ENCODE results near the gene DPP9.

Gene DPP9

DNA sequence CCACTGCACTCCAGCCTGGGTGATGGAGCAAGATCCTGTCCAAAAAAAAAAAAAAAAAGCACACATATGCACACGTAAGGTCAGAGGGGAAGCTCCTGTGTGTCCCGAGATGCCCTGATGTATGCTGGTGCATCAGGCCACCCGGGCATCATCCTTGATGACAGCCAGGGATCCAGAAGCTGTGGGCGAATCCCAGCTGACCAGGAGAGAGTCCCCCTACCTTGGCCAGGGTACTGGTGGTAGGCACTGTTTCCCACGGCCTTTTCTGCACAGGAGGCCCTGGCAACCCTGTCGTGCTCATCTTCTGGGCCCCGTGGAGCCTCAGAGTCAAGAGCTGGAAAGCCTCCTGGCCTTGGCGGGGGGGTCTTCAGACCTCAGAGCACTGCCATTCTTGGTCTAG is 67.5 kb downstream of the DPP9 start:
- no peak for DNase-seq (ENCODE audit: low read depth)

DNA sequence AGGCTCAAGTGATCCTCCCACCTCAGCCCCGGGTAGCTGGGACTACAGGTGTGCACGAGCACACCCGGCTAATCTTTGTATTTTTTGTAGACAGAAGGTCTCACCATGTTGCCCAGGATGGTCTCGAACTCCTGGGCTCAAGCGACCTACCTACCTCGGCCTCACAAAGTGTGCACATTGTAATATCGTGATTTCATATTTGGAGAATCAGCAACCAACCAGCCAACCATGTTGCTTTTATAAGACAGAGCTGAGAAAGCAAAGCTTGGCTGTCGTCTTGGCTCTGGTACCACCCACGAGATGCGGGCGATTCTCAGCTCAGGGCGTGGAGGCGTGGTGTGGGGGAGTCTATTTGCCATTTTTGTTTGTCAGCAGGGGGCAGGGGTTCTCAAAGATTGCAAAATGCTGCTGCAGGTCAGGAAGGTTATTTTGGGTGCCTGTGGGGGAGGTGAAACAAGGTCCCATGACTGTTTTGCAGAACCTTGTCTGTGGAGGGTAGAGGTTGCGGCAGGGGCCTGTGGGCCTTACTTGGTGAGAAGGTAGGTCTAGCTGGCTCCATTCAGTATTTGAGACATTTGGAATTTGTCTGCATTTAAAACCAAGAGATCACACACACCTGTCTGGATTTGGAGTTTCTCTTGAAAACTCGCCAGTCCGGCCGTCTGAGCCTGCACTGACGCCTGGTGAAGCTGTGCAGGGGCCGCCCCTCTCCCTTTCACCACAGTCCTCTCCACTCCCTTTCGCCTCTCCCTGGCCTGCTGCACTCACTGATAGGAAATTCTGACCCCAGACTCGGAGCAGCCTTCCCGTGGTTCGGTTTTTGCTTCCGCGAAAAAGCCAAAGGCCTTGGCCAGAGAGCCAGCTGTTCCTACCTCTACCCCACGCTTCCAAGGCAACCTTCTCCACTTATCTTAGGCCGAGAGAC is 68.9 kb downstream of the DPP9 start:
- no peak for DNase-seq (ENCODE audit: low read depth)

DNA sequence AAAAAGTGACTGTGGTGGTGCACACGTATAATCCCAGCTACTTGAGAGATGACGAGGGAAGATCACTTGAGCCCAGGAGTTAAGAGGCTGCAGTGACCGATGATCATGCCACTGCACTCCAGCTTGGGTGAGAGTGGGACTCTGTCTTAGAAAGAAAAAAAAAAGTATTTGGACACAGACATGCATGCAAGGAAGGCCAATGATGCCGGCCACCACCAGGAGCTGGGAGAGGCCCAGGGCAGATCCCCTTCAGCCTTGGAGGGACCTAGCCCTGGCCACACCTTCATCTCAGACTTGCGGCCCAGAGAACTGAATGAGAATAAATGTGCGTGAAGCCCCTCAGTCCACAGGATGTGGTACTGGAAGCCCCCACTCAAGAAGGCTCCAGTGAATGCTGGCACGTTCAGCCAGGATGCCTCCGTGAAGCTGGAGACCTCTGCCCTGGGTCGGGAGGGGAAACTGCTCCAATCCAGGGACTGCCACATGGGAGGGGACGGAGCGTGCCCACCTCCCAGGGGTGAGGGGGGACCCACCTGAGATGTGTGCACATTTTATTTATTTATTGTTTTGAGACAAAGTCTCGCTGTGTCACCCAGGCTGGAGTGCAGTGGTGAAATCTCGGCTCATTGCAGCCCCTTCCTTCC is 69.7 kb downstream of the DPP9 start:
- DNase-seq (ENCODE audit: low read depth): no peak

DNA sequence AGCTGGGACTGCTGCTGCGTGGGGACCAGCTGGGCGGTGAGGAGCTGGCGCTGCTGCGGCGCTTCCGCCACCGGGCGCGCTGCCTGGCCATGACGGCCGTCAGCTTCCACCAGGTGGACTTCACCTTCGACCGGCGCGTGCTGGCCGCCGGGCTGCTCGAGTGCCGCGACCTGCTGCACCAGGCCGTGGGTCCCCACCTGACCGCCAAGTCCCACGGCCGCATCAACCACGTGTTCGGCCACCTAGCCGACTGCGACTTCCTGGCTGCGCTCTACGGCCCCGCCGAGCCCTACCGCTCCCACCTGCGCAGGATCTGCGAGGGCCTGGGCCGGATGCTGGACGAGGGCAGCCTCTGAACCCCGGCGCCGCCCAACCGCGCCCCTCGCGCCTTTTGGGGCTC is 71.6 kb downstream of the DPP9 start:
- DNase-seq (ENCODE audit: low read depth): no peak

DNA sequence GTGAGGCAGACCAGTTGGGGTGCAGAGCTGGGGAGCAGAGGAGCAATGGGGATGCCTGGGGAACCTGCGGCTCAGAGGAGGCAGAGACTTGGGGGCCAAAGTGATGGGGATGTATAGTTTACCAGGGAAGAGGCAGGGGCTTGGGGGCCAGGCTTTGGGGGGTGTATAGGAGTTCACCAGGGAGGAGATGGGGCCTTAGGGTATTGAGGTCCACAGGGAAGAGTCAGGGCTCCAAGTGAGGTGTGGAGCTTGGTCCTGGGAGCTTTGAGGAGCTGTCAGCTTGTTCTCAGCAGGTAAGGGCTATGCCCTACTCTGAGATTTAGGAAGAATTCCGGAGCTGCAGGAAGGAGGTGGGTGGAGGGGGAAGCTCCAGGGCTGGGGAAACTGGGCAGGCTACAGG is 73.5 kb downstream of the DPP9 start:
- DNase-seq (ENCODE audit: low read depth): no peak

DNA sequence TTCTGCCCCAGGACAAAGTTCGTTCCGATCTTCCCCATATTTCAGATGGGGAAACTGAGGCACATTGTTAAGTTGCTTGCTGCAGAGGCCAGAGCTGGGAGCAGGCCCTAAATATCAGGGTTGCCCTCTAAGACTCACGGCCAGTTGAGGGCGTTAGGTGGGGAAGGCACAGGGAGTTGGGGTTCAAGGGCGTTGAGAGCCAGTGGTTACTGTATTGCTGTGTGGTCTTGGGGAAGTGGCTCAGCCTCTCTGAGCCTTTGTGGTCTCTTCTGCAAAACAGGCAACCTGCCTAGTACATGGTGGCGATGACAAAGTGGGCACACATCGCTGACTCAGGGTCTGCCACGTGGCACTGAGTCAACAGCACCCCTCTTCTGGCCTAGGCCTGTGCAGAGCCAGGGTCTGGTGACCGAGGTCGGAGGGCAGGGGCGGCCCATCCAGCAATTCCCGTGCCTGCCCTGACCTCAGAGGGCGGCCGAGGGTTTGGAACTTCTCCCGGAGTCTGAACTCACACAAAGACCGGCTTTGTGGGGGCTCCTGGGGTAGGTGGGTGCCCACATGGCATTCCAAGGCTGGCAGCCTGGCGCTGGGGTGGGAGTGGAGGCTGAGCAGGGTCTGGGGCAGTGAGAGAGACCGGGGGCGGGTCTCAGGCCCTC is 74.1 kb downstream of the DPP9 start:
- DNase-seq (ENCODE audit: low read depth): no peak

DNA sequence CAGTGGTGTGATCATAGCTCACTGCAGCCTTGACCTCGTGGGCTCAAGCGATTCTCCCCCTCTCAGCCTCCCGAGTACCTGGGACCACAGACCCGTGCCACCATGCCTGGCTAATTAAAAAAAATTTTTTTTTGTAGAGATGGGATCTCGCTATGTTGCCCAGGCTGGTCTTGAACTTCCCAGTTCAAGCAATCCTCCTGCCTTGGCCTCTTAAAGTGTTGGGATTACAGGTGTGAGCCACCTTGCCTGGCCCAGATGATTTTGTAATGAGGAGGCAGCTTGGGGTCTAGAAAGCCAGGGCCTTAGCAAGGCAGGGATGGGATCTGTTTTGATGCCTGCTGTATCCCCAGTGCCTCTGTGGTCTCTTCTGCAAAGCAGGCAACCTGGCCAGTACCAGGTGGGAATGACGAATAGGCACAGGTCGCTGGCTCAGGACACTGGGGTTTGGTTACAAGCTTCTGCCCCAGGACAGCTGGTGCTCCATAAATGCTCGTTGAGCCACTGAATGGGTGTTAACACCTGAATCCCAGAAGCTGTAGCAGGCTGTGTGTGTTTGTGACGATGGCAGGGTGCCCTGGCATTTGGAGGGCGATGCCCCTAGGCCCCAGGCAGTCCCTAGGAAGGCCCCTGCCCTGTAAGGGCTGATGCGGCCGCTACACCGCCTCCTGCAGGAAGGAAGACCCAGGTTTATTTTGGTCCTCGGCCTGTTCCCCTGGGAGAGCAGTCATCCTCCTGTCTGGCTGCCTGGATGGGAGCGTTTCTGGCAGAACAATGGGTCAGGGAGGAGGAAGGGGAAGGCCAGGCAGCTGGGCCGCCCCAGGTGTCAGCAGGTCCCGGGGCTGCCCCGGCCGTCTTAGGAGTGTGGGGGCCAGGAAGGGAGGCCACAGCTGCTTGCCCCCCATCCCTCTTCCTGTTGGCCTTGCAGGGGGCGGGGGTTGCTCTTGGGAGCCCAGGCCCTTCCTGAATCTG is 75.7 kb downstream of the DPP9 start:
- no peak for DNase-seq (ENCODE audit: low read depth)

DNA sequence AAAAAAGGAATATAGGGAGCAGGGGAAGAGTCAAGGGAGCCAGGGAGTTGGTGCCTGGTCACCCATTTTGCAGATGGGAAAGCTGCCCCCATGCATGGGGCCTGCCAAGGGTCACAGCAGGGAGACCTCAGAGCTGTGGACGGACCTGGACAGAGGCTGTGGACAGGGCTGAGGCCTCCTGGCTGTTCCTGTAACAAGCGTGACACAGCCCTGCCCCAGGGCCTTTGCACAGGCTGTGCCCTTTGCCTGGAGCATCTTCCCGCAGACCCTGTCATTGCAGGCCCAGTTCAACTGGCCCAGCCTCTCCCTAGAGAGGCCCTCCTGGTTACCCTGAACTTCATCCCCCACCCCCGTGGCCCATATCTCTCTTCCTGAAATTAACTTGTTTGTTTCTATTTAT is 77.9 kb downstream of the DPP9 start:
- no peak for DNase-seq (ENCODE audit: low read depth)

DNA sequence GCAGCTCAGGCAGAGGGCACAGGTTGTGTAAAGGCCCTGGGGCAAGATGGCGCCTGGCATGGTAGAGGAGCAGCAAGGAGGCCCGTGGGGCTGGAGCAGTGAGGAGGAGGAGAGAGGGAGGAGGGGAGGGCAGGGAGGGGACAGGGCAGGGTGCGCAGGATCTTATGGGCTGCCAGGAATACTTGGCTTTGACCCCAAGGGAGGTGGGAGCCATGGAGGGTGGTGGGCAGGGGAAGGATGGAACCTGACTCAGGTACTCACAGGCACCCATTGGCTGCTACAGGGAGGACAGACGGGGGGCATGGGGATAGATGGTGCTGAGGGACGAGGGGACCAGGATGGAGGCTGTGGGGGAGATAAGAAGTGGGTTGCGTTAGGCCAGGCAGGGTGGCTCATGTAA is 81.0 kb downstream of the DPP9 start:
- no peak for DNase-seq (ENCODE audit: low read depth)

DNA sequence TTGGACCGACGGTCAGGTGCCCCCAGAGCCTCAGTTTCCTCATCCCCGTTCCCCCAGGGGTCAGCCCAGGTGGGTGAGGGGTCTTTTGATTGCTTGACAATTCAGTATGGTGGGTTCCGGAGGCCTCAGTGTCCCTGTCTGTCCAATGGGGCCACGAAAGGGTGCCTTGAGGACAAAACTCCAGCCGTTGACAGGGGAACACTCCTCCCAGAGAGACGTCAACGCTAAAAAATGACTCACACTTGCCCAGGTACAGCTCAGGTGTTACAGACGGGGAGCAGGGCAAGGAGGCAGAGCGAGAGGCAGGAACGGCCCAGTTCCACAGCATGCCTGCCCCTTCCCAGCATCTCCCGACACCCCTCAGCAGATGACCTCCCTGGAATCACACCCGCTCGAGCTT is 82.5 kb downstream of the DPP9 start:
- DNase-seq (ENCODE audit: low read depth): no peak

DNA sequence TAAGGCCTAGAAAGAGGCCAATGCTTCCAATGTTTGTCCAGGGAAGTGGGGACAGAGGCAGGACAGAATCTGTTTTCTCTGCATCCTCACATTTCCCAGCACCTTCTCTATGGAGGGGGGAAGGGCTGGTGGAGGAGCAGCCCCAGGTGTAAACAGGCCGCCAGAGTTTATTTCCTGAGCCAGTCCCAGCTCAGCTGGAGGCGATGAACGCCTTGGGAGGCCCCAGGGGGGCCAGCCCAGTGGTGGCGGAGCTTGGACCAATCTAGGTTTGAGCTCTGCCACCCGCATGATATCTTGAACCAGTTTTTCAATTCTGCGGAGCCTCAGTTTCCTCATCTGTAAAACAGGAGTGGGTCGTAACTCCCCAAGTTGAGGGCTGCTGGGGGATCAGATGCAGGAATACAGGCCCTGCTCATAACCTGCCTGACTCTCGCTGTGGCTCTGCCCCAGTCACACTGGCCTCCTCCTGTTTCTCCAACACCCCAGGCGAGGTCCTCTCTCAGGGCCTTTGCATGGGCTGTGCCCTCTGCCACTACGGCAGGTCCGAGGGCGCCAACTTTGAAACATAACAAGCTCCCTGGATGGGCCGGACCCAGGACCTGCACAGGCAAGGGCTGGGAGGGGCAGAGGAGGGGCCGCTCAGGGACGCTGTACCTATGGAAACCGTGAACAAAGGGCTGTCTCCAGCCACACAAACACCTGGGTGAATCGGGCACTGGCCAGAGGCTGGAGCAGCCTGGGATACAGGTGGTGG is 83.2 kb downstream of the DPP9 start:
- no peak for DNase-seq (ENCODE audit: low read depth)

DNA sequence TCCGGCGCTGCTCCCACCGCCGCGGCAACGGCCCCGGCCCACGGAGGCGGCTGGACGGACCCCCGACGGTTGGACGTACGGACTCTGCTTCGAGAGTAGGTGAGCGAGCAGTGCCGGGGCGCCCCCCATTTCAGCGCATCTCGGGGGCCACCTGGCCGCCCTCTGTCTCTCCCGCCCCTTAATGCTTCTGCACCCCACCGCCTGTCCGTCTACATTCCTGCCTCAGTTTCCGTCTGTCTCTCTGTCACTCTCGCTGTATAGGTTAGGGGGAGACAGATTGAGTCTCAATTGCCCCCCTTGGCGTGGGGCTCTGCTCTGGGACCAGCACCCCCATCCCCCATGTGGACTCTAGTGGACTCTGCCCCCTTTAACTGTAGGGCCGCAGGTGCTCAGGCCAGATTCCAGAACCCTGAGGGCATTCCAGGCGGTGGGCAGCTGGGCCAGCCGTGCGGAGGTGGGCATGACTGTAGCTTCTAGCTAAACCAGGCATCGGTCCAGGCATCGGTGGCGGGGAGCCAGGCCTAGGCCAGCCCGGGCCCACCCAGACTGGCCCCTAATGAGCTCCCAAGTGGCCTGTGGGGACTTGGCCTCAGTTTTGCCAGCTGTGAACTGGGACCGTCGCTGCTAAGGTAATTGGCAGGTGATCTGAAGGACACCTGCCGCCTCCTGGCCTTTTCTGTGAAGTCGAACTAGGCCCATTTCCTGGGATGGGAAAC is 84.0 kb downstream of the DPP9 start:
- DNase-seq (ENCODE audit: low read depth): no peak

DNA sequence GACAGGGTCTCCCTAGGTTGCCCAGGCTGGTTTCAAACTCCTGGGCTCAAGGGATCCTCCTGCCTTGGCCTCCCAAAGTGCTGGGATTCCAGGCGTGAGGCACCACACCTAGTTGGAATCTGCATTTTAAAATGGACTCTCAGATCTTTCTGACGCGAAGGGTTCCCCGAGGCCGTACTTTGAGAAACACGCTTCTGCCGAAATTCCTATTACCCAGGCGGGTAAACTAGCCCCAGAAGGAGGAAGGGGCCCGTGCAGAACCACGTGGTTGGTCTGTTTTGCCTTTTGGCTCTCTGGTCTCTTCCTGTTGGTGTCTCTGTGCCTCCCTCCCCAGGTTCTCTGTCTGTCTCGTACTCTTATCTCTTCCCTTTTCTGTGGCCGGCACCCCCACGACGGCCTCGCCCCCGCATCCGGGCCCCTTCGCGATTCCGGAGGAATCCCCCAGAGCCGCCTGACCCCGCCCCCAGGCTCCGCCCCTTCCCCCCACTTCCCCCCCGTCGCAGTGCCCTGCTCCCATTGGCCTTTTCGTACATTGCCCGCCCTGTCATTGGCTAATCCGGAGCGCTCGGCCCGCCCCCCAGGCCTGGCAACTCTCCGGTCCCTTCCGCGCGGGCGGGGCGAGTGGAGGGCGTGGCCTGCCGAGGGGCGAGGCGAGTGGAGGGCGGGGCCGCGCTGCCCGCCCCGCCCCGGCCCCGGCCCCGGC is 84.7 kb downstream of the DPP9 start, which contains the start of gene TNFAIP8L1:
Gene TNFAIP8L1 (plus strand): TSS at position 689 of the 703 bp plus-strand sequence. CDS start 12,354 bp downstream, outside the sequence.
- DNase-seq (ENCODE audit: low read depth): peak; percentile 97

DNA sequence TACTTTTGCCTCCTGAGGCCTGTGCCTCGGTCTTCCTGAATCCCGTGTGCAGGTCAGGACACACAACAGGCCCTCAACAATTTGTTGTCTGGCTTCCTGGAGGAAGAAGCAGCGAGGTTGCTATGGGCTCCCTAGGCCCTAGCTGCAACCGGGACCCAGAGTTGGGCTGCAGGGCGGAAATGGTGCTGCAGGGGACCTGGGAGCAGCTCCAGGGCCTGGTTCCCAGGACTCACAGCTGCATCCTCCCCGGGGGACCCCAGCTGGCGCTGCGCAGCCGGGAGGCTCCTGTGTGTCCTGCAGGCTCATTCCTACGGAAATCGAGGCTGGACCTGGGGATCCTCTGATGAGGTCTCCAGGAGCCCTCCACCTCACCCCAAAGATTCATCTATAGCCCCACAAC is 85.3 kb downstream of the DPP9 start:
- no peak for DNase-seq (ENCODE audit: low read depth)

DNA sequence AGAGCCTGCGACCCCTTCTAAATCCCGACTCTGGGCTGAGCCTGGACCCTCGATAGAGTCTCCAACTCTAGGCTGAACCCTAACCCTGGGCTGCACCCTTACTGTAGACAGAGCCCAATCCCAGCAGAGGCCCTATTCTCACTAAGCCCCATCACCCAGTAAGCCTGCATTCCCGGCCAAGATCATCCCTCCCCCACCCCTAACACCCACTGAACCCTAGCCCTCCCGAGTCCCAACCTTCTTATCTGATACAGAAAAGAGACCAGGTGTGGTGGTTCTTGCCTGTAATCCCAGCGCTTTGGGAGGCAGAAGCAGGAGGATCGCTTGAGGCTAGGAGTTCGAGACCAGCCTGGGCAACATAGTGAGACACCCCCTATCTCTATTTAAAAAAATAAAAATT is 86.9 kb downstream of the DPP9 start:
- no peak for DNase-seq (ENCODE audit: low read depth)

DNA sequence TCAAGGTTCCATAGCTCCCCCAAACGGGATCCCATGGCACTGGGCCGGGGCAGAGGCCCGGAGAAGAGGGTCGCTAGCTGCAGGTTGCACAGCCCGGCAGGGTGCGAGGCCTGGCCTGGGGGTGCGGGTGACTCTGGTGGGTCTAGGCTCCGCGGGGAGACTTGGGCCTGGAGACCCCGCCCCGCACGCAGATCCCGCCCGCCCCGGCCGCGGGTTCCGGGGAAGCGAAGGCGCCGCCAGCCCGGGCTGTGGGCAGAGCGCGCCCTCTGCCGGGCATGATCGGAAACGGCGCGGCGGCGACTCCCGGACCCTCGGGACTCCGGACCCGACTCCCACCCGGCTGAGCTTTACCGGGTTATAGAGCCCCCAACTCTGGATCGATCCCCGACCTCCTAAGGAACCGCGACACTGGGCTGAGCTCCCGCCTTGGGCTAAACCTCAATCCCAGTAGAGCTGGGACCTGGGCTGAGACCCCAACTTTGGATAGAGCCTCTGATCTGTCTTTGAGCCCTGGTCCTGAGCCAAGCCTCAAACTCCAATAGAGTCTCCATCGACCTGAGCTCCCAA is 87.4 kb downstream of the DPP9 start:
- peak; percentile 64 for DNase-seq (ENCODE audit: low read depth)

DNA sequence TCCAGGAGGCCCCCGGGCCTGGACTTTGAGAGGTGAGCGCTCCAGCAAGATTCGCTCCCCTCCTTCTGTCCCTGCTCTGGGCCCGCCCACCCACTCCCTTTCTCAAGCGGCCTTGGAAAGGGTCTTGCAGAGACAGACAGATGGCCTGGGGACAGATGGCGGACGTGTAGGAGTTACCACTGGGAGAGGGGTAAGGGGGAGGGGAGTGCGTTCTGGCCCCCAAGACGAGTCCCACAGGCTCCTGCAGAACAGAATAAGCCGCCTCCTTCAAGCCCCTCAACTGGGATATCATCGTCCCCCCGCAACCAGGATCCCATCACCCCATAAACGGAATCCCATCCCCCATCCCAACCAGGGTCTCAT is 87.9 kb downstream of the DPP9 start:
- no peak for DNase-seq (ENCODE audit: low read depth)

DNA sequence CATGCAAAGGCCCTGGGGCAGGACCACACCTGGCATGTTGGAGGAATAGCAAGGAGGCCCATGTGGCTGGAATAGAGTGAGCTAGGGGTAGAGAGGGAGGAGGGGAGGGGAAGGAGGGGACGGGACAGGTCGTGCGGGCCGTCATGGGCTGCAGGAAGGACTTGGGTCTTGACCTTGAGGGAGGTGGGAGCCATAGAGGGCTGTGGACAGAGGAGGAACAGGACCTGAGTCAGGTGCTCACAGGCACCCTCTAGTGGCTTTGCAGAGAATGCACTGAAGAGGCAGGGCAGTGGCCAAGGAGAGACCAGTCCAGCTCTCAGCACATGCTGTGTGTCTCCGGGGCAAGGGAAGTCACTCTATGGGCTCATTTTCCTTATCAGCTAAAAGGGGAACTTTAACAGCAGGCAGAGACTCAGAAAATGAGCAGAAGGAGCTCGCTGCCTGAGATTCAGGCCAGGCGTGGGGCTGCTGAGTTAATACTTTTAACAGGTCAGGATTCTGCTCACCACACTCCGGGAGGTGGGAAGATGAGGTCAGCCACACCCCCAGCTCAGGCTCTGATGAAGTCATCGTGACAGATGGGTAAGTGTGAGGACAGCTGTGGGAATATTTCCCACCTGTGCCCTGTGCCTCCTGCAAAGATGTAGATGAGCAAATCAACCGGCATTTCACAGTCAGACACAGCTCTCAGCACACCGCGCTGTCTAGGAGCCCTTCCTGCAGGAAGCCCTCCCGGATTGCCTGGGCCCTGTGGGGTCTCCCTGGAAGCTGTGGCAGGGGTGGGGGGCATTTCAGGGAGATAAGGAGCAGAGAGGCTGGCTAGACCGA is 90.3 kb downstream of the DPP9 start:
- DNase-seq (ENCODE audit: low read depth): peak; percentile 86

Measured in ELR (cell line).